NCI-H2029 treated with DMSO at 0.1 percent for 48 hours (cell line): Measurements from ENCODE around the gene MT1E.
A peak's percentile ranks its signal among the peaks of the same experiment; 100 is the strongest.
"Not testable (repeated sequence)": the region's sequence is repeated elsewhere in the genome, so short reads cannot be mapped to it uniquely, and the experiment has no call there.

ENCODE experiments used
- DNase-seq: peaks from one replicate; lab custom pipeline; 2025; lab: John Stamatoyannopoulos, UW

Gene MT1E

GRCh38 chr16:56607109-56607618 lies 18.4 kb upstream of the MT1E start:
- no peak for DNase-seq

GRCh38 chr16:56607675-56608042 lies 17.9 kb upstream of the MT1E start:
- DNase-seq = no peak

DNA sequence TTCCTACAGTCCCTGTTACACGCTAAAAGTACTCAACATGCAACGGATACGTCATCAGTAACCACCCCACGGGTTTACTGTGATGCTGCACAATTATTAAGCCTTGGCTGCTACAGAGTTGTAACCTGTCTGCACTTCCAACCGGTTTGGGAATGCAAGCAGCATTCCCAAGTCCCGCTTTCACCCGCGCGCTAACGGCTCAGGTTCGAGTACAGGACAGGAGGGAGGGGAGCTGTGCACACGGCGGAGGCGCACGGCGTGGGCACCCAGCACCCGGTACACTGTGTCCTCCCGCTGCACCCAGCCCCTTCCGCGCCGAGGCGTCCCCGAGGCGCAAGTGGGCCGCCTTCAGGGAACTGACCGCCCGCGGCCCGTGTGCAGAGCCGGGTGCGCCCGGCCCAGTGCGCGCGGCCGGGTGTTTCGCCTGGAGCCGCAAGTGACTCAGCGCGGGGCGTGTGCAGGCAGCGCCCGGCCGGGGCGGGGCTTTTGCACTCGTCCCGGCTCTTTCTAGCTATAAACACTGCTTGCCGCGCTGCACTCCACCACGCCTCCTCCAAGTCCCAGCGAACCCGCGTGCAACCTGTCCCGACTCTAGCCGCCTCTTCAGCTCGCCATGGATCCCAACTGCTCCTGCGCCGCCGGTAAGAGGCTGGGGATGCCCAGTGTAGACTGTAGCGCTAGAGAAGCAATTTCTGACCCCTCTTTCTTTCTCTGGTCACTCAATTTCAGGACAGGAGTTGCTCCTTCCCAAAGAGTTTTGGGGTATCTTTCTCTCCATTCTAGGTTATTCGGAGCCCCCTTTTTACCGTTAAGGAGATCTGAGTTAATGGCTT lies 17.3 kb upstream of the MT1E start, which contains the start of gene MT2A:
Gene MT2A (plus strand): TSS at position 542 of the 833 bp plus-strand sequence. CDS start 72 bp downstream, at position 614.
- DNase-seq = peak; percentile 73

DNA sequence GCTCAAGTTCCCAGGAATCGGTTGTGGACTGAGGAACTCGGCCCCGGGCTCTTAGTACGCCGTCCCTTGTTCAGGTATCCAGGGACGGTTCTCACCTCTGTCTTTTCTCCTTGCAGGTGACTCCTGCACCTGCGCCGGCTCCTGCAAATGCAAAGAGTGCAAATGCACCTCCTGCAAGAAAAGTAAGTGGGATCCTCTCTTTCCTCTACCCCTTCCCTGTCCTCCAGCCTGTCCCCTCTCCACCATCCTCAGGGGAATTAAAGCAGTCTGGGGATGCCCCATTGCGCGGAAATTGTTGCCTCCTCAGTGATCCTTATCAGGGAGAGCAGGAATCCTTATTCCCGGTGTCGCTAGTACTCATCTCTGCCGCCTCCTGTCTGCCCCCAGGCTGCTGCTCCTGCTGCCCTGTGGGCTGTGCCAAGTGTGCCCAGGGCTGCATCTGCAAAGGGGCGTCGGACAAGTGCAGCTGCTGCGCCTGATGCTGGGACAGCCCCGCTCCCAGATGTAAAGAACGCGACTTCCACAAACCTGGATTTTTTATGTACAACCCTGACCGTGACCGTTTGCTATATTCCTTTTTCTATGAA lies 16.6 kb upstream of the MT1E start:
- DNase-seq = no peak

GRCh38 chr16:56609463-56609921 lies 16.1 kb upstream of the MT1E start:
- no peak for DNase-seq

- no peak for DNase-seq
Observed at GRCh38 chr16:56610017-56610608, 15.5 kb upstream of the MT1E start.

DNA sequence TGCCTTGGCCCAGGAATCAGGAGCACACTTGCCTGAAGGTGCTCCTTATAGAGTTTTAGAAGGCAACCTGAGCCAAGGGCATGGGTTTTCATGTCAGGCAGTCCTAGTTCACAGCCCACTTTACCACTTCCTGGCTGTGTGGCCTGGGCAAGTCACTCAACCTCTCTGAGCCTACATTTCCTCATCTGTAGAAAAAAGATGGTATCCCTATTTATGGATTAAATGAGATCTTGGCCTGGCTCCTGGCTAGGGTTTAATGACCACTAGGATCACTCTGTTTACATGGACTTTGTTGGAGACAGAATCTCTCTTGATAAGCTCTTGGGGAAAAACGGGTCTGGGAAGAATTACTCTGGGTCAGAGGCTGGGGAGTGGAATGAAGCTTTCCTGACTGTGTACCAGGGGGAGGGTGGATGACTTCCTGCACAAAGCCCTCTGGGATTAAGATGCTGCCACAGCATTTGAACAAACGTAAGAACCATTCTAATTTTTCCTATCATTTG lies 14.9 kb upstream of the MT1E start:
- no peak for DNase-seq

DNA sequence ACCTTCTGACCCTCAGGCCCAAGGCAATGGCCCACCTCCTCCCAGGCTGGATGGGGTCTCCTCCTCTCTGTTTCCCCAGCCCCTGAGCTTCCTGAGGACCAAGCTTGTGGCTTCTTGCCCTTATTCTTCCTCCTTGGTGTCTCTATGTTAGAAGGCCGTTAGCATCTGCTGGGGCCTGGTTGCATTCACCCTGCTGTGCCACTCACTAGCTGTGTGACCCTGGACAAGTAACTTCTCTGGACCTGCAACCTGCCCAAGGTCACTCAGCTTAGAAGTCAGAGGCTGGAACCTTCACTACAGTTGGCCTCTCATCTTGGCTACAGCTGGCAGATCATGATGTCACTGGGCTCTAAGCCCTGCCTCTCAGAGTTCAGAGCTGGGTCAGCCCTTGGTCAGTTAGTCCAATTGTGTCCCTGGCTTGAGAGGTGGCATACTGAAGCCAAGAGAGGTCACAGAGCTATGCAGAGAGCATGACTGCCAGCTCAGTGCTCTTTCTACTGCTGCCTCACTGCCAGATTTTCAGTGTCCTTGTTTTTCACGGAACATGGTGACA lies 14.2 kb upstream of the MT1E start:
- no peak for DNase-seq

GRCh38 chr16:56613706-56614105 lies 11.9 kb upstream of the MT1E start:
- DNase-seq = no peak

DNA sequence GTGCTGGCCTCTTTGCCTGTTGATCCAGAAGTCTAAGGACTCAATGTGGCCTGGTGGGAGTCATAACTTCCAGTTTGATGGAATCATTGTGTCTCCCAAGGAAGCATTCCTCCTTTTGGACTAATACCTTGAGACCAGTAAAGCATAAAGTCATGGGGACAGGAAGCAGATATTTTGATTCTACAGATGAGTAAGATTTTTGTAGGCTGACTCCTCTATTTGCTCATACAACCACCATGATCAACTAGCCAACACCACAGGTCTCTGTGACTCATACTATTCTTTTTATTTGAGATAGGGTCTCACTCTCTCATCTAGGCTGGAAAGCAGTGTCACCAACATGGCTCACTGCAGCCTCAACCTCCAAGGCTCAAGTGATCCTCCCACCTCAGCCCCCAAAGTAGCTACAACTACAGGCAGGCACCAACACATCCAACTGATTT lies 11.0 kb upstream of the MT1E start:
- DNase-seq = no peak

DNA sequence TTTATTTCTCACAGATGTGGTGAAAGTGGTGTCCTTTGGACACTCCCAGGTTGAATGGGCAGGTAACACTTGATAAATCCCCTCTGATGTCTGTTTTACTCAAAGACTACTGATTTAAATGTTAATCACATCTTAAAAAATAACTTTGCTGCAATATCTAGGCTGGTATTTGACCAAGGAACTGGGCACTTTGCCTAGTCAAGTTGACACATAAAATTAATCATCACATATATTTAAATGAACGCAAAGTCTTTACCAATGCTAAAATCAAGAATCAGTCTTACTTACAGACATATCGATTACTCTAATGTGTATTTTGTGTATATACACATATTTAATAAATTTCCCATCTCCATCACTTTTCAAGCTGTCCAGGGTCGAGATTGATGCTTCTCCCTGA lies 10.2 kb upstream of the MT1E start:
- no peak for DNase-seq

DNA sequence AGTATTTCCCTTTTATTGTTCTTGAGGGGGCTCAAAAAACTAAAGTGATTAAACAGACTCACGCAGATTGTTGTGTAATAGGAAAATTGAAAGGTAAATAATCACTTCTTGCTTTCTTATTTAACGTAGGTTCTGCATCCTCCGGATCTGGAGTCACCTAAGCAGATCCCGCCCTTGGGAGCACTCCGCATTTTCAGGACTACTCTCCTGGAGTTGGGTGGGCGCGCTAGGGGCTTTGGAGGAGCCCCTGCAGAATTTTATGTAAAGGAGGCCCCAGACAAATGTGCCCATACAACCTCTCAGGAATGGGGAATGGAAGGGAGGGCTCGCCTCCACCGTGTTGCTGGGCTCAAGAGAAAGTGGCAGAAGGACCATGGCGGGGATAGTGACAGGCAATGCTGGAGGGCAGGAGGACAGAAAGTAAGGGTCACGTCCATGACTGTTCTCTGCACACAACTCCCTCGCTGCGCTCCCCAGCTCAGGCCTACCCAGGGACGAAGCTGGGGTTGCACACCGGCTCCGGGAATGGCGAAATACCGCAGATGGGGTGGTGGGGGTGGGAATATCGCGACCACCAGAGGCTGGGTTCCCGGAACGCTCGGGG lies 8.9 kb upstream of the MT1E start:
- DNase-seq = no peak

GRCh38 chr16:56617212-56618085 lies 8.1 kb upstream of the MT1E start:
- DNase-seq = no peak

DNA sequence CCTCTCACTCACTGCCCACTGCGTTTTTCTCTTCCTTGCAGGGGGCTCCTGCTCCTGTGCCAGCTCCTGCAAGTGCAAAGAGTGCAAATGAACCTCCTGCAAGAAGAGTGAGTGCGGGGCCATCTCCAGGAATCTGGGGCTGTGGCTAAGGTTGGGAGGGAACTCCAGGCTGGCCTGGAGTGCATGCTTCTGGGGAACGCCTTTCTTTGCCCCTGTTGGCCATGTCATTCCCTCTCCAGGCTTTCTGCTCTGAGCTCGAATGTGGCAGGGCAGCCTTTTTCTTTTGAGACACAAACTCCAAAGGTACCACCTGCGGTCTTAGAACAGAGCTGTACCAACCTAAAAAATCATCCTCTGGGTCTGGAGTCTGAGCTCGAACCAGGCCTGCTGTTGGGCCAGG lies 7.4 kb upstream of the MT1E start:
- DNase-seq = no peak

GRCh38 chr16:56620339-56620897 lies 5.2 kb upstream of the MT1E start:
- no peak for DNase-seq

DNA sequence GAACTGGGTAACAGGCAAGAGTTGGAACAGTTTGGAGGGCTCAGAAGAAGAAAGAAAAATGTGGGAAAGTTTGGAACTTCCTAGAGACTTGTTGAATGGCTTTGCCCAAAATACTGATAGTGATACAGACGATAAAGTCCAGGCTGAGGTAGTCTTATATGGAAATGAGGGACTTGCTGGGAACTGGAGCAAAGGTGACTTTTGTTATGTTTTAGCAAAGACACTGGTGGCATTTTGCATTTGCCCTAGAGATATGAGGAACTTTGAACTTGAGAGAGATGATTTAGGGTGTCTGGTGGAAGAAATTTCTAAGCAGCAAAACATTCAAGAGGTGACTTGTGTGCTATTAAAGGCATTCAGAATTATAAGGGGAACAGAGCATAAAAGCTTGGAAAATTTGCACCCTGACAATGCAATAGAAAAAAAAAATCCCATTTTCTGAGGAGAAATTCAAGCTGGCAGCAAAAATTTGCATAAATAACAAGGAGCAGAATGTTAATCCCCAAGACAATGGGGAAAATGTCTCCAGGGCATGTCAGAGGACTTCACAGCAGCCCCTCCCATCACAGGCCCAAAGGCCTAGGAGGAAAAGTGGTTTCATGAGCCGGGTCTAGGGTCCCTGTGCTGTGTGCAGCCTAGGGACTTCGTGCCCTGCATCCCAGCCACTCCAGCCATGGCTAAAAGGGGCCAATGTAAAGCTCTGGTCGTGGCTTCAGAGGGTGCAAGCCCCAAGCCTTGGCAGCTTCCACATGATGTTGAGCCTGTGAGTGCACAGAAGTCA lies 3.7 kb upstream of the MT1E start:
- DNase-seq = not testable (repeated sequence)

- not testable (repeated sequence) for DNase-seq
Observed at GRCh38 chr16:56623184-56623583, 2.4 kb upstream of the MT1E start.

DNA sequence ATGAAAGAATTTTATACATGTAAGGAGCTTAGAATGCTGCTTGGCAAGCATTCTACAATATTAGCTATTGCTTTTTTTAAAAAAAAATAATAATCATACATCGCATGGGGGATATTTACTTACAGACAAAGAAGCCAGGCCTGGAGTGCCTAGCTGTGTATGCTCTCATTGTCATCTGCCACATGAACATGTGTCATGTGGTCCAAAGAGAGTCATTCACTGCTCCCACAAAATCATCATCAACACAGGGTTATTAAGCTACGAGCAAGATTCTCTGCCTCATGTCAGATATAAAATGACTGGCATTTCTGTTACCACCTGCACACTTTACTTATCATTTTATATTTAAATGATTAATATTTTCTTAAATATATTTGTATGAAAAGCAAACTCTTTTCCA lies 1.9 kb upstream of the MT1E start:
- no peak for DNase-seq

- no peak for DNase-seq
Observed at GRCh38 chr16:56625943-56626654, 518 bp downstream of the MT1E start.
